Stimulated activated CD4-positive, alpha-beta T cell treated with anti-CD3 and anti-CD28 coated beads, Interleukin-1b, Interleukin-23, amount 100 ng/mL, for 4 hours (primary cell): ENCODE data around the gene PLXDC1.

ENCODE experiments used
- DNase-seq, 2 donors: peaks; one replicate each; pipeline ENCODE4 v3.0.0-alpha.2; 2020; ENCODE audit warnings: low read depth in 2 of 2

PLXDC1 gene

DNA sequence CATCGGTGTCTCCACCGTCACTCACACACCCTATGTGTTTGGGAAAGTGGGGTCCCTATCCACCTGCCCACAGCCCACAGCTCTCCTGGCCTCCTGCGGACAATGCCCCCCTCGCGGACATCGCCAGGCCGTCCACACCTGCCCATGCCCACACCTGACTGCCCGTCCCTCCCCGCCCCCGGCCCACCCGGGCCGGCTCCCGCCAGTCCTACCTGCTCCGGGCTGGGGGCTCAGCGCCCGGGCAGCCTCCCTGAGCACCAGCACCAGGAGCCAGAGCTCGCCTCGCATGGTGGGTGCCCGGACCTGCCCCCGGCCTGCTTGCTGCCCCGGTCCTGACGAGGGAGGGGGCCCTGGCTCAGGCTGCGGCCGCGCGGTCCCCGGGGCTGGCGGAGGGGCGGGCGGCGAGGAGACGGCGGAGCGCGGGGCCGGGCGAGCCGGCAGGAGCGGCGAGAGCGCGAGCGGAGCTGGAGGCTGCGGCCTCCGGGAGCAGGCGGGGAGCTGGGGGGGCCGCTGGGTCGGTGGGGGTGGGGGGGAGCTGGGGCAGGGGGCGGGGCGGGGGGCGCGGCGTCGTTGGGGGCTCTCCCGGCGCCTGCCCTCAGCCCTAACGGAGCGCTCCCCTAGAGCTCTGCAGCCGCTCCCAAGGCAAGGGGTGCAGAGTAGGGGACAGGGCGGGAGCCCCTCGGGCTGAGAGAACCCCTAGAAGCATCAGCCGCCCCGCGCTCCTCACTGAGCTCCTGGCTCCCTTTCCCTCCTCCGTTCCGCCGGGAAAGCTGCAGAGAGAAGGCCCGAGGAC is at the start of gene PLXDC1:
Gene PLXDC1, minus strand, starts transcription at position 488 of the 793 bp plus-strand sequence. Its CDS starts 200 bp downstream, at position 288.
- DNase-seq = no peak

DNA sequence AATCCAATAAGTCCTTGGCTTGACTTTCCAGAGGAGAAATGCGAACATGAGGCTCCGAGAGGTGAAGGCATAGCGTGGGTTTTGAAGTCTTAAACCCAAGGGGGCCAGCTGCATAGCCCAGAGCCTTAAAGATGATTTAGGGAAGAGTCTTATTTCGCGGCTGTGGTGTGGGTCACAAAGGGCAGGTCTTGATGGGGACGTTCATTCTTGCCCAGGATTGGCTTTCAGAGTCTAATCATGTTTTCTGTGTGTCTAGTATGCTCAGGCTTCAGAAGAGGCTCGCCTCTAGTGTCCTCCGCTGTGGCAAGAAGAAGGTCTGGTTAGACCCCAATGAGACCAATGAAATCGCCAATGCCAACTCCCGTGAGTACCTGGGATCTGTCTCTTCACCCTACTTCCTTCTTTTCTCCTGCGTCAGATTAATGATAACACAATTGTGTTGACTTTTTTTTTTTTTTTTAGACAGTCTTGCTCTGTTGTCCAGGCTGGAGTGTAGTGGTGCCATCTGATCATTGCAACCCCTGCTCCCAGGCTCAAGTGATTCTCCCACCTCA is 49.6 kb upstream of the PLXDC1 start:
- no peak for DNase-seq

DNA sequence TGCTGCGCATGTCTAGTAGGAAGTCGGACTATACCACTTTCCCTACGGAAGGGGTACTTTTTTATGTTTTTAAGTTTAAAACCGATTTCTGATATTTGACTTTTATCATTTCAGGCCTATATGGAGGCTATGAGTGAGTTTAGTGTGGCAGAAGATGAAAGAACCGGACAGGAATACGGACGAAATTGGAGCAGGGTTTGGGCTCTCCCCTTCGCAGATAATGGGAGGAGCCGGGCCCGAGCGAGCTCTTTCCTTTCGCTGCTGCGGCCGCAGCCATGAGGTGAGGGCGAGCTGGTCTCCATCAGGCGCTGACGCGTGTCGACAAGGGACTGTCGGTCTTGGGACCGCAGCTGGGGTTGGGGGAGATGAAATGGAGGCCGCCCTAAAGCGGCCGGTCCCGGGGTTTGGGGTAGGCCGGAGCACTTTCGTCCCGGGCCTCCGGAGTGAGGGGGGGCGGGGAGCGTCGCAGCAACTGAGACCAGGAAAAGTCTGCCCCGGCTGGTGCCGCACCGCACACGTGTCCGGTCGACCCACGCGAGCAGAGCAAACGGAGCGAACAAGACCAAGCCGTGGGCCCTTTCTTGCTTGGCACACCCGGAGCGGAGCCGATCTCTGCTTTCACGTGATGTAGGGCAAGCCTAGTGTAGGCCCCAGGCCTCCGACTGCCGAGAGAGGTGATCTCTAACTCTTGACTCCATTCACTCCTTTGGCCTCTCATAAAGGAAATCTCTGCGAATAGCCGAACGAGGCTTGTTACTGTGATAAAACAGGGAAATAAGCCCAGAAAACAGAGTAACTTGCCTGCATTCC is 48.8 kb upstream of the PLXDC1 start, which contains the start of gene RPL19:
Gene RPL19, plus strand, starts transcription at position 214 of the 810 bp plus-strand sequence. Its CDS starts 62 bp downstream, at position 276.
- peak; percentile 71 to 75 for DNase-seq

DNA sequence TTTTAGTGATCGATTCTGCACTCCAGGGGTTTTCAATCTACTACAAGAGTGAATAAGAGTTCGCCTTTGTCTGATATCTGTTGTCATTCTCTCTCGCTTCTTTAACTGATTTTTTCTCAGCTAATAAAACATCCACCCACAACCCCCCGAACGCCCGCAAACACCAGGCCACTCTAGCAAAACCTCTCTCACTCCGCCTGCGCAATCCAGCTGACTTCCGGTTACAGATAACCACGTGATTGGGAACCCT is 48.3 kb upstream of the PLXDC1 start:
- peak; percentile 73 to 82 for DNase-seq

DNA sequence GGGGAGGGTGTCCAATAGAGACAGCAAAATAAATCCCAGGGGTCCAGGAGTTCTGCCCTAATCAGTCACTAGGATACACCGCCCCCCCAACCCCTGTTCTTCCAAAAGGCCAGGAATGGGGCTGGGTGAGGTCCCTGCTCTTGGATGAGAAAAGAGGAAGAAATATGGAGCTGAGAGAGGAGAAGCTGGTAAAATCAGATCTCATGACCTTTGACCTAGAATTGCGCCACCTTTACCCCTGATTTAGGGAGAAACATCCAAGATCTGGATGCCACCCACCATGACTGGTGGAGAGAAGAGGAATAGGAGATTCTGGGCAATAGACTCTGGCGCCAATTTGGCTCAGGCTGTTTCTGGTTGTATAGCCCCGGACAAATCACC is 46.7 kb upstream of the PLXDC1 start:
- no peak for DNase-seq

DNA sequence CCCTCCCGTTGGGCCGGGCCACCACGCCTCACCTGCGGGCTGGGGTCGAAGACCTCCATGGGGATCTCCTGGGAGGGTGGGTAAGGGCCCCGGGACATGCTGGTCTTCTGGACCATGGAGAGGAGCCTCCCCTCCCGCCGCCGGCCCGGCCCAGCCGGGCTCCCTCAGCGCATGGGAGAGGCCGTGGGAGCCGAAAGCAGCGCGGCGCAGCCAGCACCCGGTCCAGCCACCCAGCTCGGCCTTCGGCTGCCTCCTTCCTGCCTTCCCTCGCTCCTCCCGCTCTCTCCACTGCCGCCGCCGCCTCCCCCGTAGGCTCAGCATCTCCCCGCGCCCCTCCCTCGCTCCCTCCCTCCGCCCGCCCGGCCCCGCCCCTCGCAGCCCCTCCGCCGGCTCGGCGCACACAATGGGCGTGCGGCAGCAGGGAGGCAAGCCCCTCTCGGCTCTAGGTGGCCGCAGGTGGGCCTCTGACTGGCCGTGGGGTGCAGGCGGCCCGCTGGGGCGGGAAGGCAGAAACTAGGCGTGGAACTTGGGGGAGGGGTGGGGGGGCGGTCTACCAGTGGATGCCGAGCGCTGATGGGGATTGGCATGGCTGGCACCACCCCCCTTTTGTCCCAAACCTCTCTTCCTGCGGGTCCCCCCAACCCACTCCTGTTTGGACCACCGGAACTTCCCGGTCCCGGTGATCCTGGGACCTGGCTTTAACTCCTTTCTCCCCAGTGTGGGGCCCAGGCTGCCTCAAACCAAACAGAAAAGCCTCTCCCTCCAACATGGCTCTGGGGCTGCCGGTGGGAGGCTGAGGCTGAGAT is 46.1 kb upstream of the PLXDC1 start, which contains the start of gene CACNB1:
Gene CACNB1, minus strand, starts transcription at position 290 of the 806 bp plus-strand sequence. Its CDS starts 174 bp downstream, at position 116.
- DNase-seq = peak; percentile 51 to 66

DNA sequence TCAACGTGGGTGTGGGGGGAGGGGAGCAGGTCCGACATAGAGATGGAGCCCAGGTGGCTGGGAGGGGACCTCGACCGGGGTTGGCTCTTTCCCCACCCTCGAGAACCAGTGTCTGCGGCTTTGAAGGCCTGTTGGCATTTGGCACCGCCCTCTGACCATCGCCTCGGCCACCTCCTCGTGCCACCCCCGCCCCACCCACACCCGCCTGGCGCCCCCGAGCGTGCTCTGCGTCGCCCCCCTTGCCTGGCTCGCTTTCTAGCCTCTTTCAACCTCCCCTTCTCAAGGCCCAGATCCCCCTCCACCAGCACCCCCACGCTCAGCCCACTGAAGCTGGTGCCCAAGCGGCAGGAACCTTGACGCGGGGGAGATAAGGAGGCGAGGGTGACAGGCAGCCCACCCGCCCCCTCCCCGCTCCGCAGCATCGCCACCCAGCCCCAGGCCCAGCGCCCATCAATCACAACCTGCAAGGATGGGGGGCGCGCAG is 45.4 kb upstream of the PLXDC1 start:
- DNase-seq = no peak

DNA sequence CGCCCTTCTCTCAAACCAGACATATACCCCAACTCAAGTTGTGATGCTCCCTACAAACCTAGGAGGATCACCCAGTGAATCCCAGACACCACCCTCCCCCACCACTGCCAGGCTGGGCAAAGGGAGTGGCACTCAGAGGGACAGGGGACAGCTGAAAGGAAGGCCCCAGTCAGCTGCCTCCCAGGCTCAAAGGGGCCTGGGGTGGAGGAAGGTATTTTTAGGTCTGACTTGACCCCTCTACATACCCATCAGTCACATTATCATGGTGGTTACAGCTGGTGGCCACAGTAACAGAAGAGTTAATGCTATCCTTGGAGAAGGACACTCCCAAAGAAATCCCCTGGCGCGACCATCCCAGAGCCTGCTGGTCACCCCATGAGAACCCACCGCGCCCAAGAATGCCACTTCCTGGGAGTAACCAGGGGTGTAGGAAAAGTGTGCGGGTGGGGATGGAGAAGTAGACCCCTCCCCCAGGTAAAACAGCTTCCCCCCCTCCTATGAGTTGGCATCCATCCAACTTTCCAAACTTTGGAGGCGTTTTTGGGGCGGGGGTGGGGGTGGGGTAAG is 44.9 kb upstream of the PLXDC1 start:
- no peak for DNase-seq

DNA sequence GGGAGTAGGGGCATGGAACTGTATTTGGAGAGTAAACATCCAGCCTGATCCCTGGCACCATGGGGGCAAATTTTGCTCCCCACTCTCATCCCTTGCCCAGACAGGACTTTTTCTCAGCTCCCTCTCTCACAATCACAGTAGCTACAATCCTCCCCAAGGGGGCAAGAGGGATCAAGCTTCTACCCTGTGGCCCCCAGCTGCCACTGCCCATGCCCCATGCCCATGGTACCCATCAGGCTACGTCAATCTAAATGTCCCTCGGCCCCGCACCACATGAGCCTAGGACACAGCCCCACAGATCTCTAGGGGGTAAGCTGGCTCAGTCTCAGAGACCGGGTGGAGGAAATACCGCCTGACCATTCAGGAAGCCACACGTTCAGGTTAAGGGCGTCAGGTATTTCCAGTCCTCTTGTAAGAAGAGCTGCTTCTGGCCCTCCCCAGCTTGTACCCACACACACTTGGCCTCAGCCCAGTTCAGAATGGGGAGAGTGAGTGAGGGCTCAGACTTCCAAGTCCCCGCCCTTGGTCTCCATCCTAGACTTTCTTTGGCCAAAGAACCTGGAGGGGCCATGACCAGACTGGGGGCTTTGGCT is 44.2 kb upstream of the PLXDC1 start:
- no peak for DNase-seq

DNA sequence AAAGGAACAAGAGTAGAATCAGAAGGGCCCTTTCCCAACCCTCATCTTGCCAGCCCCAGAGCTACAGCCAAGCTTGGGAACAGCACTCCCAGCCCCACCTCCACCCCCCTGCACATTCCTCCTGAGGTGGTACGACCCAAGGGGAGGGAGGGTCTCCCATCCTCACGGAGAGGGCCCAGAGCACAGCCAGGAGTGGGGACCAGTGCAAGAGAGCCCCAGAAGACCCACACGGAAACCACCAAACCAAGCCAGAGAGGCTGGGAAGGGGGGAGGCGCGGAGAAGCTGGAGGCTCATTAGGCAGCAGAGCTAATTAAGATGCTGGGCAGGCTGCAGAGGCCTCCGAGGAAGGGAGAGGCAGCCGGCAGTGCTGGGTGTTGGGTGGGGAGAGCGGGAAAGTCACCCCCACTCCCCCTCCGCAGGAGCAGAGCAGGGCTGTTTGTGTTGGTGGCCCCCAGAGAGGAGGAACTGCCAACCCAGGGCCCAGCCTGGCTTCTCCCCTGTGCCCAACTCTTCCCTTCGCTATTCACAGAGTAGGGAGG is 43.6 kb upstream of the PLXDC1 start:
- no peak for DNase-seq

DNA sequence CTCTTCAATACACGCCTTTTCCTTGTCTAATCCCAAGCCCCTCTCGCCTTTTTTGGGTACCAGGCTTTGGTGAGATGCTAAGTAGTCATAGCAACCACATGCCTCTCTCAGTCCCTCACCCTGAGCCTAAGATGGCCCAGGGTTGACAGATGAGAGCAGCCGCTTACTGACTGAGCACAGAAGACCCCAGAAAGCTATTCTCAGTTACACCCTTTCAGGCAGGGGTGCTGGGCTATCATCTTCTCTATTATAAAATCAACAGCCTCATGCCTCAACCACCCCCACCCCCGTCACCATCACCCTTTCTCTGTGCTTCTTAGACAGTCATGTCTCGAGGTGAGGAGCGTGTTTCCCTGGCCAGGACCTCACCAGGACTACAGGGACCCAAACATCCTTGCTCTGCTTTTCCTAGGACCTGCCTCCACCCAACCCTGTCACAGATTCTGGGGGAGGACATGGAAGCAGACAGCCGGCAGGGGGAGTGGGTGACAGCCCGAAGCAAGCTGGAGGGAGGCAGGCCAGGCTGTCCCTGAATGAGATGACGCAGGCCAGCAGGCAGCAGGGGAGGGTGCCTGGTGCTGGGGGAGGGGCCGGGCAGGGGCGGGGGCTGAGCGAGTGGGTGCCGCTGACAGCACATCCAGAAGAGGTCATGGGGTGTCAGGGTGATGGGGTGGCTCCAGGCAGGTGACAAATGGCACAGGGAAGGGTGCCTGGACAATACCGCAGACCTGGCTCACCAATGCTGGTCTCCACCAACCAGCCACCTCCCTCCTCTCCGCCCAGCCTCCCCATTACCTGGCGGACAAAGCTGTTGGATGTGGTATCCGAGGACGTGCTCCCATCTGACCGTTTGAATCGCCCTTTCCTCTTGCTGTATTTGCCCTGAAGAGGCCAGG is 42.9 kb upstream of the PLXDC1 start:
- no peak for DNase-seq

DNA sequence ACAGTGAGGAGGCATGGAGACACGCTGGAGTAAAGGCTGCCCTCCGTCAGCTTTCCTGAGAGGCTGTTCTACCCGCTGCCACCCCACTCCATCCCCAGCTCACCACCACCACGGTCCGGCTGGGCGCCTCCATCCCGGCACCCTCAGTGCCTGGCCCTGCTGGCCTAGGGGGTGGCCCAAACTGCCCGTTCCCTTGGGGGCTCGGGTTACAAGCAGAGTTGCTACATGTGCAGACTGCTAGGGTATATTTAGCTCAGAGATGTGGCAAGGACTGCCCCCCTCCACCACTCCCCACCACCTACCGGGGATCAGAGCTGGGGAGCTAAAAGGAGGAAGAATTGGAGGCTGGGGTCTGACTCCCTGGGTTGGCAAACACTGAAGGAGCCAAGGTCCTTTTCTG is 41.9 kb upstream of the PLXDC1 start:
- no peak for DNase-seq

DNA sequence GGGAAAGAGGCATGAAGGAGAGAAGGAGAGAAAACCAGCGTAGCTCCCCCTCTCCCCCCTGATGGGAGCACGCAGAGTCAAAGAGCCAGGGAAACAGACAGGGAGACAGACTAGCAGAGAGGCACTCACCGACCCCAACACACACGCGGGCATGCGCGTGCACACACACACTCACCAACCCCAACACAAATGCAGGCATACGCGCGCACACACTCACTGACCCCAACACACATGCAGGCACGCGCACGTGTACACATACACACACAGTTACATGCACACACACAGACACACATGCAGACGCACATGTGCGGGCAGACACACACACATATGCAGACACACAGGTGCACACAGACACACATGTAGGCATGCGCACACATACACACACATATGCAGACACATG is 41.5 kb upstream of the PLXDC1 start:
- no peak for DNase-seq

DNA sequence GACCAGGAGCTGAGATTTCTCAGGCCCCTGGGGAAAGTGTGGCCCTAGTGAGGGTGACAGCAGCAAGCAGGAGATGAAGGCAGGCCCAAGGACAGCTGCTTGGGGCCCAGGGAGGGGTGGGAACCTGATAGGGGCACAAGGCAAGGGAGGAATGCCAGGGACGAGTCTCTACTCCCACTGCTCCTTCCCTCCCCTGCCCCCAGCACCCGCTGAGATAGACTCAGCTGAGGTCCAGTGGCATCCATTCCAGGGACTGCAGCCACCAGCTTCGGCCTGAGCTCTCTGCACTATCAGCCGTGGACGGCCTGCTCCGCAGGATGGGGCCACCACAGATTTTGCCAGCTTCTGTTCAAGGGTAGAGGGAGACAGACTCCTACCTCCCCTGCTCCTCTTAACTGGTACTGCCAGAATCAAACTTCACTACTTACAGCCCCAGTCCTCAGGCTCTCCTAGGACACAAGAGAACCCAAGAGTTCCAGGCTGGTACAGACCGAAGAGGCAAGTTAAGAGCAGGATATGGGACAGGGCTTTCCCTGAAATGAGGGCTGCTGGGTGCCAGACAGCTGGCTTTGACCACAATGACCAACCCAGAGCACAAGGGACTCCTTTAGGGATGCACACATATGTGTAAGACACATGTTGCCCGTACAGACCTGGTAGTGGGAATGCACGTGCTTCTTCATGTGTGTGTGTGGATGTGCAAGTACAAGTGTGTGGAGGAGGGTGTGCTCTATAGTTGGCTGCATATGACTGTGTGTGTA is 40.5 kb upstream of the PLXDC1 start:
- DNase-seq = no peak

DNA sequence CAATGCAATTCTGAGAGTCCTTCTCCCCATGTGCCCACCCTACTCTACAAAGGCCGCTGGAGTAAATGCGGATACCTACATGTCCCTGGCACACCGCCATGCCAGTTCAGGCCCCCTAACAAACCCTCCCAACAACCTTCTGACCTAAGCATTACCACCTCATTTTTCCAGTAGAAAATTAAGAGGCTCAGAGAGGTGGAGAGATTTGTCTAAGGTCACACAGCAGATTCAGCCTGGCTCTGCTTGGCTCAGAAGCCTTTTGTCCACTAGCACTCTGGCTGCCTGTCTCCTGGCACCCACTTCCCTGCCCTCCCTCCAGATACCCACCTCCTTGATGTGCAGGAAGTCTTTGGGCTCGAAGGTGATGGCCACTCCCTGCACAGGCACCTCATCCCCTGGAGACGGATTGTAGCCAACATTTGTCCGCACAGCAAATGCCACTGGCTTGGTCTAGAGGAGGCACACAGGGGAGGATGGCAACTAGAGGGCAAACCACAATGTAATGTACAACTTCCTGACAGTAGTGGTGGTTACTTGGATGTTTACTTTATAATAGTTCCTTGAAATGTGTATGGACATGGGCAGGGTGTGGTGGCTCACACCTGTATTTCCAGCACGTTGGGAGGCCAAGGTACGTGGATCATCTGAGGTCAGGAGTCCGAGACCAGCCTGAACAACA is 35.9 kb upstream of the PLXDC1 start:
- no peak for DNase-seq

DNA sequence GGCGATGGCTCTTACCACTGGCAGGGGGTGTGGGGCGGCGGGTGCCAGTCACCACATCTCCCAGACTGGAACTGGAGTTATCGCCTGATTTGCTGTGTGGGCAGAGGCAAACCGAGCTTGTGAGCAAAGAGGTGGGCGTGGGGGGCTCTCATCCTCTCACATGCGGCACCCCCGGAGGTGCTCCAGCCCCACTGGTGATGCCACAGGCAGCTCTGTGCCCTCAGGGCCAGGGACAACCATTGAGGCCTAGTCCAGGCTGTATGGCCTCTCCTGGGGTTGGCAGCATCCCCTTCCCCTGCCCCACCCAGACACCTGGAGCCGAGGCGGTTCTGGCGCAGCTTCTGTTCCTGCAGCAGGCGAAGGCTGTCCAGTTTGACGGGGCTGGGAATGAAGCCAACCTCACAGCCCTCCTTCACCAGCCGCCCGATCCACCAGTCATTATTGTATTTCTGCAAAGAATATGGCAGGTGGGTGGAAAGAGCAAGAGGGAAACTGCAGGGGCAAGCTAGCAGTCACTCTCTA is 35.1 kb upstream of the PLXDC1 start:
- no peak for DNase-seq

DNA sequence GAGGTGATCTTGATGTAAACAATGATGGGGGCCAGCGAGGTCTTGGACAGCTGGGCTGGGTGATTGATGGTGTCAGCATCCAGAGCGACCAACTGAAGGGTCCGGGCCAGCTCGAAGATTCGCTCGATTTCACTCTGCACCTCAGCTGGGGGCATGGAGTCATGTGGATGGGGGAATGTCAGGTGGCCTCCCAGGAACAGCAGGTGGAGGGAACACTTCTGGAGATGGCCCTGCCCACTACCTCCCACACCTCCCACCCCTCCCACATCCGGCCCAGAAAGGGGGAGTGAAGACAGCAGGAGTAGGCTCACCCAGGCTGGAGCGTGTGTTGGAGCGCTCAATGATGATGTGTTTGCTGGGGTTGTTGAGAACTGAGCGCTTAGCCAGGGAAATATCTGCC is 32.3 kb upstream of the PLXDC1 start:
- no peak for DNase-seq

DNA sequence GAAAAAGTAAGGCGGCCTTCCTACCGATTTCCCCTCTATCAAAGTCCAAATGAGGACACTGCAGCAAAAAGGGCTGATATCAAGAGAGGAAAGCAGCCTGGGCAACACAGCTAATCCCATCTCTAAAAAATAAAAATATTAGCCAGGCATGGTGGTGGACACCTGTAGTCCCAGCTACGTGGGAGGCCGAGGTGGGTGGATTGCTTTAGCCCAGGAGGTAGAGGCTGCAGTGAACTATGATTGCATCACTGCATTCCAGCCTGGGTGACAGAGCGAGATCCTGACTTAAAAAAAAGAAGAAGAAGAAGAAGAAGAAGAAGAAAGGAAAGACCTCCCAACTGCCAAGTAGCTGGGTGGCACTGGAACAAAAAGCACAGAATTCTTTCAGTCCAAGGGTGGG is 31.6 kb upstream of the PLXDC1 start:
- no peak for DNase-seq
